HG03558 (cell line): Measurements from ENCODE around the gene BCL2L13.

Experiments used
- ATAC-seq: cut with Tn5 transposase; IDR thresholded peaks from one replicate; pipeline ENCODE4 v1.9.1; 2021; ENCODE audit warnings: moderate number of reproducible peaks; ENCODE audit not compliant: unreplicated experiment; ENCODE audit errors: extremely low read depth

The BCL2L13 gene

GRCh38 chr22:17638432-17639246 lies at the start of gene BCL2L13:
Gene BCL2L13 (plus strand): TSS chr22:17638757. CDS start chr22:17655712, 16,955 bp downstream.
- ATAC-seq: no peak

- no peak for ATAC-seq
Observed at GRCh38 chr22:17589810-17590375, 48.7 kb upstream of the BCL2L13 start.

GRCh38 chr22:17590586-17590985 lies 48.0 kb upstream of the BCL2L13 start:
- ATAC-seq: no peak

- no peak for ATAC-seq
Observed at GRCh38 chr22:17592201-17592600, 46.4 kb upstream of the BCL2L13 start.

- no peak for ATAC-seq
Observed at GRCh38 chr22:17596226-17596625, 42.3 kb upstream of the BCL2L13 start.

GRCh38 chr22:17597217-17597616 lies 41.3 kb upstream of the BCL2L13 start:
- ATAC-seq: no peak

GRCh38 chr22:17598318-17598717 lies 40.2 kb upstream of the BCL2L13 start:
- ATAC-seq: no peak

- ATAC-seq: no peak
Observed at GRCh38 chr22:17601031-17601430, 37.5 kb upstream of the BCL2L13 start.

- ATAC-seq: no peak
Observed at GRCh38 chr22:17603668-17604067, 34.9 kb upstream of the BCL2L13 start.

- ATAC-seq: no peak
Observed at GRCh38 chr22:17606496-17606895, 32.1 kb upstream of the BCL2L13 start.

GRCh38 chr22:17607891-17608521 lies 30.6 kb upstream of the BCL2L13 start:
- no peak for ATAC-seq

- no peak for ATAC-seq
Observed at GRCh38 chr22:17612057-17612456, 26.5 kb upstream of the BCL2L13 start.

- no peak for ATAC-seq
Observed at GRCh38 chr22:17613280-17613679, 25.3 kb upstream of the BCL2L13 start.

GRCh38 chr22:17627961-17628405 lies 10.6 kb upstream of the BCL2L13 start:
- ATAC-seq: no peak

GRCh38 chr22:17628406-17629172 lies 10.0 kb upstream of the BCL2L13 start, which contains the start of gene ATP6V1E1:
Gene ATP6V1E1 (minus strand): TSS chr22:17628749. CDS start chr22:17628635, 114 bp downstream.
- peak; percentile 94 for ATAC-seq

- ATAC-seq: no peak
Observed at GRCh38 chr22:17629173-17629489, 9.4 kb upstream of the BCL2L13 start.

- no peak for ATAC-seq
Observed at GRCh38 chr22:17629641-17630040, 8.9 kb upstream of the BCL2L13 start.

GRCh38 chr22:17631076-17631565 lies 7.4 kb upstream of the BCL2L13 start:
- no peak for ATAC-seq

GRCh38 chr22:17633217-17633997 lies 5.2 kb upstream of the BCL2L13 start:
- no peak for ATAC-seq

- no peak for ATAC-seq
Observed at GRCh38 chr22:17633998-17634323, 4.6 kb upstream of the BCL2L13 start.
